HepG2 (cell line): ENCODE measurements around the gene SMYD1.

Experiments
- BRCA1 ChIP-seq: sonication (generic); formaldehyde crosslinking; IDR thresholded peaks from 2 replicates; pipeline ENCODE4 v1.4.0; 2020; ENCODE audit warnings: missing genetic modification reagents
- HNRNPLL ChIP-seq: fragments of 200-400 bp; formaldehyde crosslinking; IDR thresholded peaks from 2 replicates; pipeline ENCODE4 v1.6.1; 2017; ENCODE audit warnings: mild to moderate bottlenecking, low read depth, low read length; ENCODE audit not compliant: poor library complexity, severe bottlenecking
- MYNN ChIP-seq: sonication (generic); formaldehyde crosslinking; IDR thresholded peaks from 2 replicates; pipeline ENCODE4 v1.4.0; 2020; ENCODE audit warnings: mild to moderate bottlenecking, low read depth, missing genetic modification reagents
- SRF ChIP-seq: IDR thresholded peaks from 2 replicates; pipeline ENCODE4 v1.6.1; 2011; ENCODE audit warnings: mild to moderate bottlenecking, low read depth, low read length, moderate library complexity
- ZNF264 ChIP-seq: sonication (generic); formaldehyde crosslinking; IDR thresholded peaks from 2 replicates; pipeline ENCODE4 v1.4.0; 2020; ENCODE audit warnings: missing genetic modification reagents
- TF ChIP-seq, protein P1 (sequence below): sonication (generic); formaldehyde crosslinking; IDR thresholded peaks from 2 replicates; pipeline ENCODE4 v1.5.0; 2020; ENCODE audit warnings: mild to moderate bottlenecking, missing genetic modification reagents, moderate library complexity

DNA sequence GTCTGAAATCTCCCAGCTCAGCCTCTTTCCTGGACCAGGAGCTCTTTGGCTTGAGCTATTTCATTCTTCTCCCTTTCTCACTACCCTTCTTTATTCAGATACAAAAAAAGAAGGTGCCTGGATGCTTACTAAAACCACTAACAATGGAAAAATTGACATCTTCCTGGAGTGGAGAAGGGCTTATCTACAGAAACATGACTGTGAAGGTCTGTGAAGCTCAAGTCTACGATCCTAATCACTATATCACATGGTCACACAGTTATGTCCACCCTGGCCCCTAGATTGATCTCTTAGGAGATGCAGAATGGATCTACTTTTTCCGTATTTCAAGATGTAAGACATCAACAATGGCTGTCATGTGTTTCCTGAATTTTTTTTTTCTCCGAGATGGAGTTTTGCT lies 6.3 kb upstream of the SMYD1 start:
- TF ChIP-seq, protein P1, sequence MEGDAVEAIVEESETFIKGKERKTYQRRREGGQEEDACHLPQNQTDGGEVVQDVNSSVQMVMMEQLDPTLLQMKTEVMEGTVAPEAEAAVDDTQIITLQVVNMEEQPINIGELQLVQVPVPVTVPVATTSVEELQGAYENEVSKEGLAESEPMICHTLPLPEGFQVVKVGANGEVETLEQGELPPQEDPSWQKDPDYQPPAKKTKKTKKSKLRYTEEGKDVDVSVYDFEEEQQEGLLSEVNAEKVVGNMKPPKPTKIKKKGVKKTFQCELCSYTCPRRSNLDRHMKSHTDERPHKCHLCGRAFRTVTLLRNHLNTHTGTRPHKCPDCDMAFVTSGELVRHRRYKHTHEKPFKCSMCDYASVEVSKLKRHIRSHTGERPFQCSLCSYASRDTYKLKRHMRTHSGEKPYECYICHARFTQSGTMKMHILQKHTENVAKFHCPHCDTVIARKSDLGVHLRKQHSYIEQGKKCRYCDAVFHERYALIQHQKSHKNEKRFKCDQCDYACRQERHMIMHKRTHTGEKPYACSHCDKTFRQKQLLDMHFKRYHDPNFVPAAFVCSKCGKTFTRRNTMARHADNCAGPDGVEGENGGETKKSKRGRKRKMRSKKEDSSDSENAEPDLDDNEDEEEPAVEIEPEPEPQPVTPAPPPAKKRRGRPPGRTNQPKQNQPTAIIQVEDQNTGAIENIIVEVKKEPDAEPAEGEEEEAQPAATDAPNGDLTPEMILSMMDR (CRISPR knock-in tag), result no peak
- TF ChIP-seq ZNF264 (CRISPR knock-in tag) (no peak), HNRNPLL (no peak), MYNN (CRISPR knock-in tag) (no peak), BRCA1 (CRISPR knock-in tag) (no peak), SRF (no peak)
